ENCODE data around the gene SYNE2.

SYNE2 gene

DNA sequence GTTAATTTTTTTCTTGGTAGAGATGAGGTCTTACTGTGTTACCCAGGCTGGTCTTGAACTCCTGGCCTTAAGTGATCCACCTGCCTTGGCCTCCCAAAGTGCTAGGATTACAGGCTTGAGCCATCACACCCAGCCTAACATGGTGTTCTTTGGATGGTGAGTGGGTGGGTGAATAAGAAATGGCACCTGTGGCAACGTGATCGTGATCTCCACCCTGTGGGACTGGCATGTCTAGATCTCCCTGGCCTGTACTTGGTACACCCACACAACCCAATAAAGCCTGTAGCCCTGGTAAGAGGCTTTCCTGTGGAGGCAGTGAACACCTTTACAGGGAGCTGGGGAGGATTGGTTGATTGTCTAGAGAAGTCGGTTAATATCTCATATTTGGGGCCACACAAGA is 25.2 kb downstream of the SYNE2 start:
- no peak for DNase-seq (ENCODE audit: low read depth)
- TF ChIP-seq, protein P1, sequence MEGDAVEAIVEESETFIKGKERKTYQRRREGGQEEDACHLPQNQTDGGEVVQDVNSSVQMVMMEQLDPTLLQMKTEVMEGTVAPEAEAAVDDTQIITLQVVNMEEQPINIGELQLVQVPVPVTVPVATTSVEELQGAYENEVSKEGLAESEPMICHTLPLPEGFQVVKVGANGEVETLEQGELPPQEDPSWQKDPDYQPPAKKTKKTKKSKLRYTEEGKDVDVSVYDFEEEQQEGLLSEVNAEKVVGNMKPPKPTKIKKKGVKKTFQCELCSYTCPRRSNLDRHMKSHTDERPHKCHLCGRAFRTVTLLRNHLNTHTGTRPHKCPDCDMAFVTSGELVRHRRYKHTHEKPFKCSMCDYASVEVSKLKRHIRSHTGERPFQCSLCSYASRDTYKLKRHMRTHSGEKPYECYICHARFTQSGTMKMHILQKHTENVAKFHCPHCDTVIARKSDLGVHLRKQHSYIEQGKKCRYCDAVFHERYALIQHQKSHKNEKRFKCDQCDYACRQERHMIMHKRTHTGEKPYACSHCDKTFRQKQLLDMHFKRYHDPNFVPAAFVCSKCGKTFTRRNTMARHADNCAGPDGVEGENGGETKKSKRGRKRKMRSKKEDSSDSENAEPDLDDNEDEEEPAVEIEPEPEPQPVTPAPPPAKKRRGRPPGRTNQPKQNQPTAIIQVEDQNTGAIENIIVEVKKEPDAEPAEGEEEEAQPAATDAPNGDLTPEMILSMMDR (IDR thresholded peaks at IDR 0.05; ENCODE audit: control insufficient read depth, extremely low read depth, insufficient read depth) = no peak
- no peak overlapping the region for H3K4me3 ChIP-seq (ENCODE audit: low read depth, low read length)

DNA sequence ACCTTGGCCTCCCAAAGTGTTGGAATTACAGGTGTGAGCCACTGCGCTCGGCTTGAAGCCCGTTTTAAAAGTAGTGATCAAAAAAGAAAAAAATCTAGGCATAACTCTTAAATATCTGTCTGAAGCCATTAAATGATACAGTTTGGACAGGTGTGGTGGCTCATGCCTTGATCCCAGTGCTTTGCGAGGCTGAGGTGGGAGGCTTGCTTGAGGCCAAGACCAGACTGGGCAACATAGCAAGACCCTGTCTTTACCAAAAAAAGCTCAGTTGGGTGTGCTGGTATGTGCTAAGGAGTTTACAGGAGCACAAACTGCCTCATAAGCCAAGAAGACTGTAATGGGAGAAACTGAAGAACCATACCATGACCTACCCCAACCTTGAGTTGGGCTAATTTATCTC is 26.0 kb downstream of the SYNE2 start:
- H3K4me3 ChIP-seq (ENCODE audit: low read depth, low read length) = no peak overlapping the region
- no peak for DNase-seq (ENCODE audit: low read depth)
- TF ChIP-seq, protein P1 (IDR thresholded peaks at IDR 0.05; ENCODE audit: control insufficient read depth, extremely low read depth, insufficient read depth) = no peak

DNA sequence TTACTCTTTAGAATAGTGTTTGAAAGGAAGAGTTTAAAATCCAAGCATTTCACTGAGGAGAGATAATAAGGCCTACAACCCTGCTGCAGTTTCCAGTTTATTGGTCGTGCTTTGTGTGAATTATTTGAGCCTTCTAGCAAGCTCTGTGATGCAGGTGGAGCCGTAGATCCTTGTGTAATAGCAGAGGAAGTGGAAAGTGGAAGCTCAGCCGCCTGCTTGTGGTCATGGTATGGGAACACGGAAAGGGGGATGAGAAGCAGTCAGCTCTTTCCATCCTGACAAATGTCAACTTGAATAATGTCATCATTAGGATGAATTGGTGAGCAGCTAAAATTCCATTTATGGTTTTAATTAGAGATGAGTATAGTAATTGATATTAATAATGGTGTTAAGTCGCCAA is 29.1 kb downstream of the SYNE2 start:
- DNase-seq (ENCODE audit: low read depth) = no peak
- H3K4me3 ChIP-seq (ENCODE audit: low read depth, low read length) = no peak overlapping the region
- TF ChIP-seq, protein P1 (IDR thresholded peaks at IDR 0.05; ENCODE audit: control insufficient read depth, extremely low read depth, insufficient read depth) = no peak

DNA sequence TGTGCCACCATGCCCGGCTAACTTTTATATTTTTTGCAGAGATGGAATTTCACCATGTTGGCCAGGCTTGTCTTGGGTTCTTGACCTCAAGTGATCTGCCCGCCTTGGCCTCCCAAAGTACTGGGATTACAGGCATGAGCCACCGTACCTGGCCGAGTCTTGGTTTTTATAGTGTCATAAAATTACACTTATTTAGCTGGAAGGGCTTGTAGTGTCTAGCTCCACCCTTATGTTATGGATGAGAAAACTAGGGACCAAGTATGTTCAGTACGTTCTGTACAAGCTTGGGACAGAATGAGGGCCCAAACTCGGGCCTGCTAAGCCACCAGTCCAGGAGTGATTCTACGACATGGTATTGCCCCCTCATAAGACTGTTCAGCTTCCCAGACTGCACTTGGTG is 35.1 kb downstream of the SYNE2 start:
- no peak for DNase-seq (ENCODE audit: low read depth)
- TF ChIP-seq, protein P1 (IDR thresholded peaks at IDR 0.05; ENCODE audit: control insufficient read depth, extremely low read depth, insufficient read depth) = no peak
- H3K4me3 ChIP-seq (ENCODE audit: low read depth, low read length) = no peak overlapping the region

DNA sequence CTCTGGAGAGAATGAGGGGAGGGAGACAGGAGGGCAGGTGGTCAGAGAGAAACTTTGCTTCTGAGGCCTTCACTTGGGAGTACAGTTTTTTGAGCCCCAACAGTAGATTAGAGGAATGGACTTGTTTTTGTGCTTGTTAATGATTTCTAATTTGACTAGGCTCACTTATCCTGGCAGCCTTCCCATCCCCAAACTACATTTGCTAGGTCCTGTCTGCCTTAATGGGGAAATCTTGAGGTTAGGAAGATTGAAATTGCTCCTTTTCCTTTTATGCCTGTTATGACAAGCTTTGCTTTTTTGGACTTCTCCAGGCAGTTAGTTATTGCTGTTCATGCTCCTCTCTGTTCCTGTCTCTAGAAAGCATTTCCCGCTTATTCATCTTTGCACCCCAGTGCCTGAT is 37.7 kb downstream of the SYNE2 start:
- DNase-seq (ENCODE audit: low read depth) = no peak
- no peak overlapping the region for H3K4me3 ChIP-seq (ENCODE audit: low read depth, low read length)
- TF ChIP-seq, protein P1 (IDR thresholded peaks at IDR 0.05; ENCODE audit: control insufficient read depth, extremely low read depth, insufficient read depth) = no peak

DNA sequence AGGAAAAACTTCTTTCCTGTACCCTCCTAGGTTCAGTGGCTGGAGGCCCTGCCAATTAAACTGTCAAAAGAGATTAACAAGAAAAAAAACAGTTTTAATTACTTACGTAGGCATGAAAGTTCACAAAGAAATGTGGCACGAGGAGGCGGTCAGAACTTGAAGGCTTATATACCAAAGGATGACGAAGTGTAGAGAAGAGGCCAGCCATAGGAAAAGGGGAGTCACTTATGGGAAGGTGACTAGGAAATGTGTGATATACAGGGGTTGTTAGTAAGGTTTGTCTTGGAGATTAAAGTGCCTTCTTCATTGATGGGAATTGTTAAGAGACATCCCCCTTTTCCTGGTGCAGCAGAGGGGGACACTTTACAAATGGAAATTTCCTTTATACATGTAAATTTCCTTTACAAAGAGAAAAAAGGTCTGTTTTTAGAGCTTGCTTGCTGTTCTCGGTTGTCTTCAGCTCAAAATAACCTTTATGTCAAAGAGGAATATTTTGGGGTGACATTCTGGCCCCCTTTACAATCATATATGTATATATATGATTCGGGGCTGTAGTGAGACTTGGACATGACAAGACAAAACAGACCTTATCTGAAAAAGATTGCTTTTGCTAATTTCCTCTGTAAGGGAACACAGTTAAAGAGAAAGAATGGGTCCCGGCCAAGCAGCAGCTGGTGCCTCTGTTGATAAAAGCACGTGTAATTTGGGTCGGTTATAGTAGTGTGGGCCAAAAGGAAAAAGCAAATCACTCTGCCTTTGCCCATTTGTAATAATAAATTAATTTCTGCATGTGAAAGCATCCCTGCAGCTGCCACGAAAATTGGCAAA is 38.6 kb downstream of the SYNE2 start:
- TF ChIP-seq, protein P1 (IDR thresholded peaks at IDR 0.05; ENCODE audit: control insufficient read depth, extremely low read depth, insufficient read depth) = no peak
- H3K4me3 ChIP-seq (ENCODE audit: low read depth, low read length) = no peak overlapping the region
- DNase-seq (ENCODE audit: low read depth) = no peak

DNA sequence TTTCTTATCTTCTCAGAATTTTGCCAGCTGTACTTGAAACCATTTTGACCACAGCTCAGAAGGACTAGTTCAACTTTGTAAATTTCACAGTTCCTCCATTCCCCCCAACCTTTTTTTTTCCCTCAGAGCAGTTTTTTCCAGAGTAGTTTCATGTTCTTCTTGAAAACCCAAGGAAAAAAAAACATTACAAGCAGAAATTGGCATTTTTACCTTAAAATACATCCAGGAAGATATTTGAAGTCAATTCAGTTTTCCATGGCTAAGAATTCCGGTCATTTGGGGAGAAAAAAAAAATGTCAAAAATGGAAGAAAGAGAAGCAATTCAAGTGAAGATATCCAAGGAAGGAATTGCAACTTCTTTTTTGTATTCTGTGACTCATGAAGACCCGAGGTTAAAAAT is 39.5 kb downstream of the SYNE2 start:
- H3K4me3 ChIP-seq (ENCODE audit: low read depth, low read length) = no peak overlapping the region
- DNase-seq (ENCODE audit: low read depth) = no peak
- TF ChIP-seq, protein P1 (IDR thresholded peaks at IDR 0.05; ENCODE audit: control insufficient read depth, extremely low read depth, insufficient read depth) = no peak
